SU-DHL-6 (cell line): ENCODE measurements around the gene HDDC3.

Experiments used
- EZH2phosphoT487 ChIP-seq: fragments of 200-600 bp; sonication (generic), shearing (Covaris generic); conservative IDR thresholded peaks from 2 replicates; pipeline ENCODE4 v1.6.1; 2018; ENCODE audit warnings: mild to moderate bottlenecking, antibody characterized with exemption, low read length, moderate library complexity, mixed read lengths
- TF ChIP-seq, protein P1 (sequence below): fragments of 200-600 bp; sonication (generic); IDR thresholded peaks from one replicate; pipeline ENCODE4 v1.5.1; 2017; ENCODE audit warnings: antibody characterized with exemption, mild to moderate bottlenecking, low read length, moderate library complexity; ENCODE audit not compliant: insufficient read depth, poor library complexity, severe bottlenecking

DNA sequence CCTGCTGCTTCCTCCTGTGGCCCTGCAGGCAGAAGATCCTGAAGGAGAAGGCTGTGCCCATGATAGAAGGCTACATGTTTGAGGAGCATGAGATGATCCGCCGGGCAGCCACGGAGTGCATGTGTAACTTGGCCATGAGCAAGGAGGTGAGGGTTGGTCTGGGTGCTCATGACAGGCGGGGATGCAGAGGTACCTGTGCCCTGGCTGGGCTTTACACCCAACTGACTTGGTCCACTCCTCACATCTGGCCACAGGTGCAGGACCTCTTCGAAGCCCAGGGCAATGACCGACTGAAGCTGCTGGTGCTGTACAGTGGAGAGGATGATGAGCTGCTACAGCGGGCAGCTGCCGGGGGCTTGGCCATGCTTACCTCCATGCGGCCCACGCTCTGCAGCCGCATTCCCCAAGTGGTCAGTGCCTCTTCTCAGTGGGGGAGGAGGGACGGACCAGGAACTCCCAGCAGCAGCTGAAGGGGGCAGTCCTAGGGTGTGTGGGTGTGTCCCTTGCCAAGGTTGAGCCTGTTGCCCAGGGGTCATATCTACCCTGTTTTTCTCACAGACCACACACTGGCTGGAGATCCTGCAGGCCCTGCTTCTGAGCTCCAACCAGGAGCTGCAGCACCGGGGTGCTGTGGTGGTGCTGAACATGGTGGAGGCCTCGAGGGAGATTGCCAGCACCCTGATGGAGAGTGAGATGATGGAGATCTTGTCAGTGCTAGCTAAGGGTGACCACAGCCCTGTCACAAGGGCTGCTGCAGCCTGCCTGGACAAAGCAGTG is 20.7 kb upstream of the HDDC3 start:
- TF ChIP-seq, protein P1, sequence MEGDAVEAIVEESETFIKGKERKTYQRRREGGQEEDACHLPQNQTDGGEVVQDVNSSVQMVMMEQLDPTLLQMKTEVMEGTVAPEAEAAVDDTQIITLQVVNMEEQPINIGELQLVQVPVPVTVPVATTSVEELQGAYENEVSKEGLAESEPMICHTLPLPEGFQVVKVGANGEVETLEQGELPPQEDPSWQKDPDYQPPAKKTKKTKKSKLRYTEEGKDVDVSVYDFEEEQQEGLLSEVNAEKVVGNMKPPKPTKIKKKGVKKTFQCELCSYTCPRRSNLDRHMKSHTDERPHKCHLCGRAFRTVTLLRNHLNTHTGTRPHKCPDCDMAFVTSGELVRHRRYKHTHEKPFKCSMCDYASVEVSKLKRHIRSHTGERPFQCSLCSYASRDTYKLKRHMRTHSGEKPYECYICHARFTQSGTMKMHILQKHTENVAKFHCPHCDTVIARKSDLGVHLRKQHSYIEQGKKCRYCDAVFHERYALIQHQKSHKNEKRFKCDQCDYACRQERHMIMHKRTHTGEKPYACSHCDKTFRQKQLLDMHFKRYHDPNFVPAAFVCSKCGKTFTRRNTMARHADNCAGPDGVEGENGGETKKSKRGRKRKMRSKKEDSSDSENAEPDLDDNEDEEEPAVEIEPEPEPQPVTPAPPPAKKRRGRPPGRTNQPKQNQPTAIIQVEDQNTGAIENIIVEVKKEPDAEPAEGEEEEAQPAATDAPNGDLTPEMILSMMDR: no peak
- no peak for TF ChIP-seq EZH2phosphoT487
